Measurements from ENCODE around the gene REG4. TPM values are rescaled to one million over a fixed set of nuclear protein-coding genes. Genes with fewer than 3 reads are reported as not detected.

The REG4 gene
- total and polyA plus RNA-seq, 3 experiments from 2014 or later = 2.5 to 4.4 (median 3.0) TPM

- H3K36me3 ChIP-seq (ENCODE audit: insufficient read depth, low read length) = no peaks in the 10 kb centered on the region
- Mint-ChIP-seq H3K4me3 (no peak overlapping the region), H3K4me1 (no peaks in the 10 kb centered on the region), H3K27me3 (peaks cover 2 to 21% of the 10 kb centered on the region in 2 donors), H3K27ac (no peak overlapping the region), H3K9me3 (no peaks in the 10 kb centered on the region), H3K36me3 (no peaks in the 10 kb centered on the region)
- H3K27me3 ChIP-seq (ENCODE audit: insufficient read depth, low read length, poor library complexity, severe bottlenecking) = no peaks in the 10 kb centered on the region
- no peak for DNase-seq
- H3K9me3 ChIP-seq (ENCODE audit: low read length) = no peaks in the 10 kb centered on the region
- H3K4me3 ChIP-seq (ENCODE audit: low read length) = no peak overlapping the region
- H3K27ac ChIP-seq (ENCODE audit: low read depth, low read length) = no peak overlapping the region
- POLR2A ChIA-PET = no interaction called here
- H3K4me1 ChIP-seq (ENCODE audit: insufficient read depth, low read length) = no peaks in the 10 kb centered on the region
- CTCF ChIA-PET = no interaction called here
Measured at GRCh38 chr1:119773711-119774241, 37.5 kb downstream of the REG4 start.

DNA sequence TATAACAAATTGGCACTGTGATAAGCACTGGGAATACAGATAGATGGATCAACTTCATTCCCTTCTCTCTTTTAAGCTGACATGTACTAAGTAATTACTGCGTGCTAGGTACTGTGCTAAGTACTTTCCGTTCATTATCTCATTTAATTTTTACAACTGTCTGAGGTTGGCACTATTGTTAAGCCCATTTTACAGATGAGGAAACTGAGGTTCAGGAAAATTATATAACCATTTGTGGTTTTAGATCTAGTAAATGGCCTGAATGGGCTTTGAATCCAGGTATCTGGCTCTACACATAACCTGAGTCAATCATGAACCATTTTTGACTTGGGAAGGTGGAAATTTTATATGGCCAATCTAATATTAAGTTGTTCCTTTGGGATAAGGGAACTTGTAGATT is 39.0 kb downstream of the REG4 start:
- Histone ChIP-seq H3K27ac (ENCODE audit: low read depth, low read length) (no peak overlapping the region), H3K4me3 (ENCODE audit: low read length) (no peak overlapping the region), H3K4me1 (ENCODE audit: insufficient read depth, low read length) (no peaks in the 10 kb centered on the region), H3K36me3 (ENCODE audit: insufficient read depth, low read length) (no peaks in the 10 kb centered on the region), H3K27me3 (ENCODE audit: insufficient read depth, low read length, poor library complexity, severe bottlenecking) (no peaks in the 10 kb centered on the region), H3K9me3 (ENCODE audit: low read length) (no peaks in the 10 kb centered on the region)
- no peak overlapping the region for H3K27ac Mint-ChIP-seq
- no peak overlapping the region for H3K4me3 Mint-ChIP-seq
- H3K4me1 Mint-ChIP-seq = no peaks in the 10 kb centered on the region
- H3K36me3 Mint-ChIP-seq = no peaks in the 10 kb centered on the region
- ChIA-PET POLR2A (no interaction called here), CTCF (no interaction called here)
- peaks cover 2 to 23% of the 10 kb centered on the region in 2 donors for H3K27me3 Mint-ChIP-seq
- DNase-seq = no peak
- no peaks in the 10 kb centered on the region for H3K9me3 Mint-ChIP-seq

DNA sequence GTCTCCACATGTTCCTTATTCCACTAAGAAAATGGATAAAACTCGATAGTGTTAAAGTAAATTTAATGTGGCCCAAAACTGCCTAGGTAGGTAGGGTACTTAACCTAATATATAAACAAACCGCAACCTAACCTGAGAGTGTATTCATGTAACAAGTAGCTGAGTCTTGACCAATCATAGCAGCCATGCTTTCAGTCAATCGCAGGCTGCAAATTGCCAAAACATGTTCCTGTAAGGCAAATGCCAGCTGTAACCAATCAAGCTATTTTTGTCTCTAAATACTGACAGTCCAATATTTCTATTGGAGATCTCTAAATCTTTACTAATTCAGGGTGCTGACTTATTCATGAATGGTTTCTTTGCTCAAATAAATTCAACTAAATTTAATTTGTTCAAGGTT is 39.5 kb downstream of the REG4 start:
- Mint-ChIP-seq H3K27me3 (peaks cover 2 to 28% of the 10 kb centered on the region in 2 donors), H3K4me3 (no peak overlapping the region), H3K36me3 (no peaks in the 10 kb centered on the region), H3K27ac (no peak overlapping the region), H3K9me3 (no peaks in the 10 kb centered on the region), H3K4me1 (no peaks in the 10 kb centered on the region)
- H3K4me3 ChIP-seq (ENCODE audit: low read length) = no peak overlapping the region
- H3K36me3 ChIP-seq (ENCODE audit: insufficient read depth, low read length) = no peaks in the 10 kb centered on the region
- H3K27me3 ChIP-seq (ENCODE audit: insufficient read depth, low read length, poor library complexity, severe bottlenecking) = no peaks in the 10 kb centered on the region
- POLR2A ChIA-PET = no interaction called here
- CTCF ChIA-PET = no interaction called here
- DNase-seq = no peak
- no peaks in the 10 kb centered on the region for H3K9me3 ChIP-seq (ENCODE audit: low read length)
- H3K4me1 ChIP-seq (ENCODE audit: insufficient read depth, low read length) = no peaks in the 10 kb centered on the region
- H3K27ac ChIP-seq (ENCODE audit: low read depth, low read length) = no peak overlapping the region

DNA sequence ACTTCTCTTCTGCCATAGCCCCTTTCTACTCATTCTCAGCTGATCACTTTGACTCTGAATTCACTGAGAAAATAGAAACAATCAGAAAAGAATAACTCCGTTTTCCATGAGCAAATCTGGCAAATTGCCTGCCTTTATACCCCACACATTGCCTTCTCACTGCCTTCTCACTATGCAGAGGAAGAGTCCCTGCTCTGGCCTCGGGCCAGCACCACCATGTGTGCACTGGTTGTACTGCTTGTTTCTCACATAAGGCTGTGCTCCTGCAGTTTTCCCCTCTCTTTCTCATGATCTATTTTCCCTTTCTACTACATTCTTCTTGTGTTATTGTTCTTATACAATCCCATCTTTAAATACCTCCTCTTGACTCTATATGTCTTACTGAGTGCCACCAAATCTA is 40.2 kb downstream of the REG4 start:
- CTCF ChIA-PET = interaction anchor here (1.9 kb wide), 1 partner anchor 38 kb away, joined by 5 read pairs; no protein-coding TSS in a partner anchor
- no peaks in the 10 kb centered on the region for H3K9me3 ChIP-seq (ENCODE audit: low read length)
- no peak overlapping the region for H3K27ac ChIP-seq (ENCODE audit: low read depth, low read length)
- DNase-seq = no peak
- no peak overlapping the region for H3K27ac Mint-ChIP-seq
- H3K9me3 Mint-ChIP-seq = no peaks in the 10 kb centered on the region
- H3K36me3 Mint-ChIP-seq = no peaks in the 10 kb centered on the region
- no peaks in the 10 kb centered on the region for H3K27me3 ChIP-seq (ENCODE audit: insufficient read depth, low read length, poor library complexity, severe bottlenecking)
- no peaks in the 10 kb centered on the region for H3K4me1 Mint-ChIP-seq
- H3K4me1 ChIP-seq (ENCODE audit: insufficient read depth, low read length) = no peaks in the 10 kb centered on the region
- POLR2A ChIA-PET = no interaction called here
- no peak overlapping the region for H3K4me3 ChIP-seq (ENCODE audit: low read length)
- no peak overlapping the region for H3K4me3 Mint-ChIP-seq
- peaks cover 2 to 25% of the 10 kb centered on the region in 2 donors for H3K27me3 Mint-ChIP-seq
- no peaks in the 10 kb centered on the region for H3K36me3 ChIP-seq (ENCODE audit: insufficient read depth, low read length)

DNA sequence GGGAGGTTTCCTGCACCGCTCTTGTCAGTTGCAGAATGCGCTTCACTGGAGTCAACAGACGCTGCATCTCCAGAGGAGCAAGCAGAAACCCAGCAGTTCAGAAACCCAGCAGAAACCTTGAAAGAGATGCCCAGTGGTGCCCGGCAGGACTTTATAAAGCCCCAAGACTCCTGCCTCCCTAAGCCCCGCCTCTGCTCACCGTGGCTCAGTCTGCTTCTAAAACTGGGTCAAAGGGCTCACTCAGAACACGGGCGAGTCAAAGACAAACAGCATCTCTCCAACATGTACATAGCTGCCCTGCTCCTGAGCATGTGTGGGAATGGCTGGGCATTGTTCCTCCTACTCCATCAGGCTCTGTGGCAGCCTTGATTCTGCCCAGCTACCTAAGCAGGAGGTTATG is 42.5 kb downstream of the REG4 start, which contains the start of gene HMGCS2:
TSS of gene HMGCS2 (minus strand) at position 128 of the 400 bp plus-strand sequence. CDS start at position 67, 61 bp downstream.
- Mint-ChIP-seq H3K4me3 (no peak within 1 kb of the TSS), H3K27ac (no peak within 1 kb of the TSS), H3K36me3 (no peaks in the 10 kb centered on the region), H3K27me3 (peaks cover 3 to 21% of the 10 kb centered on the region in 2 donors), H3K4me1 (no peaks in the 10 kb centered on the region), H3K9me3 (no peaks in the 10 kb centered on the region)
- no peaks in the 10 kb centered on the region for H3K9me3 ChIP-seq (ENCODE audit: low read length)
- no peak within 1 kb of the TSS for H3K4me3 ChIP-seq (ENCODE audit: low read length)
- no peaks in the 10 kb centered on the region for H3K27me3 ChIP-seq (ENCODE audit: insufficient read depth, low read length, poor library complexity, severe bottlenecking)
- ChIA-PET POLR2A (no interaction called here), CTCF (interaction anchor here (1.3 kb wide), 1 partner anchor 12 kb away, joined by 3 read pairs; no protein-coding TSS in a partner anchor)
- no peak within 1 kb of the TSS for H3K27ac ChIP-seq (ENCODE audit: low read depth, low read length)
- no peaks in the 10 kb centered on the region for H3K36me3 ChIP-seq (ENCODE audit: insufficient read depth, low read length)
- no peaks in the 10 kb centered on the region for H3K4me1 ChIP-seq (ENCODE audit: insufficient read depth, low read length)
- DNase-seq = no peak

DNA sequence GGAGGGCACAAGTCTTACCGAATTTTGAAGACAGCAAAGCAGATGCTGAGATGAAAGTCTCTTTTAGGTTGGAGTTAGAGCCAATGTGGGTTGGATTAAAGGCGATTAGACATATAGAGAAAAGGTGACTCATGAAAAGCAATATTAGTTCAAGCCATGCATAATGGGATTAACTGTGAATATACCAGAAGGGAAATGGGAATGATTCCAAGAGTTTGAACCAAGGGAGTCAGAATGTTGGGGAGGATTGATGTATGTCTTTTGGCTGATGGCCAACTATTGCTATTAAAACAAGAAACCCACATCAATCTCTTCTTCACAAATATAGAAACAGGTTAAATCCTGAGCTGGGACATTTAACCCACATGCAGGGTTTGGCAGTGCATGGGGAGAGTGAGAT is 43.8 kb downstream of the REG4 start:
- no peaks in the 10 kb centered on the region for H3K36me3 ChIP-seq (ENCODE audit: insufficient read depth, low read length)
- Mint-ChIP-seq H3K36me3 (no peaks in the 10 kb centered on the region), H3K9me3 (no peaks in the 10 kb centered on the region), H3K4me3 (no peak overlapping the region), H3K4me1 (no peaks in the 10 kb centered on the region), H3K27ac (no peak overlapping the region), H3K27me3 (peaks cover 6 to 19% of the 10 kb centered on the region in 2 donors)
- POLR2A ChIA-PET = no interaction called here
- H3K4me3 ChIP-seq (ENCODE audit: low read length) = no peak overlapping the region
- H3K27me3 ChIP-seq (ENCODE audit: insufficient read depth, low read length, poor library complexity, severe bottlenecking) = no peaks in the 10 kb centered on the region
- CTCF ChIA-PET = no interaction called here
- DNase-seq = no peak
- H3K4me1 ChIP-seq (ENCODE audit: insufficient read depth, low read length) = no peaks in the 10 kb centered on the region
- no peak overlapping the region for H3K27ac ChIP-seq (ENCODE audit: low read depth, low read length)
- H3K9me3 ChIP-seq (ENCODE audit: low read length) = no peaks in the 10 kb centered on the region

GRCh38 chr1:119766374-119766794 is 44.9 kb downstream of the REG4 start:
- Mint-ChIP-seq H3K9me3 (no peaks in the 10 kb centered on the region), H3K4me1 (no peaks in the 10 kb centered on the region), H3K36me3 (no peaks in the 10 kb centered on the region), H3K27ac (no peak overlapping the region), H3K4me3 (no peak overlapping the region), H3K27me3 (peaks cover 6 to 16% of the 10 kb centered on the region in 2 donors)
- H3K4me1 ChIP-seq (ENCODE audit: insufficient read depth, low read length) = no peaks in the 10 kb centered on the region
- H3K36me3 ChIP-seq (ENCODE audit: insufficient read depth, low read length) = no peaks in the 10 kb centered on the region
- ChIA-PET CTCF (no interaction called here), POLR2A (no interaction called here)
- H3K4me3 ChIP-seq (ENCODE audit: low read length) = no peak overlapping the region
- H3K27me3 ChIP-seq (ENCODE audit: insufficient read depth, low read length, poor library complexity, severe bottlenecking) = no peaks in the 10 kb centered on the region
- no peak overlapping the region for H3K27ac ChIP-seq (ENCODE audit: low read depth, low read length)
- DNase-seq = no peak
- H3K9me3 ChIP-seq (ENCODE audit: low read length) = no peaks in the 10 kb centered on the region

DNA sequence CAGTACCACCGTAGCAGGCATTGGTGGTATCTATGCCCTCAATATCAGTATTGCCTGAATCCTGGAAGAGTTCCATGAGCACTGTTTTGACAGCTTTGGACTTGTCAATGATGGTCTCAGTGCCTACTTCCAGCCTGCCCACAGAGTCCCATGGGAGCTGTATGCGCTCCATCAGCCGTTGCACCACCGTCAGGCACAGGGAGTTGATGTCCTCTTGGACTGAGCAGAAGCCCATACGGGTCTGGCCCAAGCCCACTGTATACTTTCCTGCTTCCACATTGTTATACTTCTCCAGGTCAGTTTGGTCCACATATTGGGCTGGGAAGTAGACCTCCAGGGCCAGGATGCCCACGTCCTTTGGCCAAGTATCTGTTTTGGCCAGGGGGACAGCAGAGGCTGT is 47.0 kb downstream of the REG4 start:
- no peak overlapping the region for H3K27ac Mint-ChIP-seq
- no peaks in the 10 kb centered on the region for H3K27me3 ChIP-seq (ENCODE audit: insufficient read depth, low read length, poor library complexity, severe bottlenecking)
- ChIA-PET POLR2A (no interaction called here), CTCF (no interaction called here)
- no peak for DNase-seq
- H3K27me3 Mint-ChIP-seq = peaks cover 6 to 26% of the 10 kb centered on the region in 2 donors
- H3K9me3 ChIP-seq (ENCODE audit: low read length) = no peaks in the 10 kb centered on the region
- H3K4me1 ChIP-seq (ENCODE audit: insufficient read depth, low read length) = no peaks in the 10 kb centered on the region
- no peak overlapping the region for H3K4me3 Mint-ChIP-seq
- H3K36me3 ChIP-seq (ENCODE audit: insufficient read depth, low read length) = no peaks in the 10 kb centered on the region
- no peaks in the 10 kb centered on the region for H3K4me1 Mint-ChIP-seq
- H3K9me3 Mint-ChIP-seq = no peaks in the 10 kb centered on the region
- no peak overlapping the region for H3K4me3 ChIP-seq (ENCODE audit: low read length)
- H3K36me3 Mint-ChIP-seq = no peaks in the 10 kb centered on the region
- no peak overlapping the region for H3K27ac ChIP-seq (ENCODE audit: low read depth, low read length)

GRCh38 chr1:119762953-119763352 is 48.3 kb downstream of the REG4 start:
- no peaks in the 10 kb centered on the region for H3K4me1 Mint-ChIP-seq
- H3K4me3 ChIP-seq (ENCODE audit: low read length) = no peak overlapping the region
- H3K36me3 ChIP-seq (ENCODE audit: insufficient read depth, low read length) = no peaks in the 10 kb centered on the region
- no peaks in the 10 kb centered on the region for H3K9me3 ChIP-seq (ENCODE audit: low read length)
- no peak for DNase-seq
- H3K27ac ChIP-seq (ENCODE audit: low read depth, low read length) = no peak overlapping the region
- no peaks in the 10 kb centered on the region for H3K27me3 ChIP-seq (ENCODE audit: insufficient read depth, low read length, poor library complexity, severe bottlenecking)
- H3K4me3 Mint-ChIP-seq = no peak overlapping the region
- peaks cover 6 to 27% of the 10 kb centered on the region in 2 donors for H3K27me3 Mint-ChIP-seq
- POLR2A ChIA-PET = no interaction called here
- CTCF ChIA-PET = no interaction called here
- H3K4me1 ChIP-seq (ENCODE audit: insufficient read depth, low read length) = no peaks in the 10 kb centered on the region
- H3K27ac Mint-ChIP-seq = no peak overlapping the region
- H3K9me3 Mint-ChIP-seq = no peaks in the 10 kb centered on the region
- H3K36me3 Mint-ChIP-seq = no peaks in the 10 kb centered on the region
